ENCODE measurements around the gene KLHDC2.
"Not testable (repeated sequence)": the region's sequence is repeated elsewhere in the genome, so short reads cannot be mapped to it uniquely, and the experiment has no call there.

Gene KLHDC2

GRCh38 chr14:49781040-49781439 is 13.1 kb downstream of the KLHDC2 start:
- DNase-seq (ENCODE audit: low spot score), result not testable (repeated sequence)

- DNase-seq (ENCODE audit: low spot score), result no peak
These were observed 15.6 kb downstream of the KLHDC2 start for GRCh38 chr14:49783394-49784014.

GRCh38 chr14:49786315-49786714 is 18.4 kb downstream of the KLHDC2 start:
- no peak for DNase-seq (ENCODE audit: low spot score)

GRCh38 chr14:49792618-49793017 is 24.7 kb downstream of the KLHDC2 start:
- DNase-seq (ENCODE audit: low spot score), result no peak

GRCh38 chr14:49796025-49796424 is 28.1 kb downstream of the KLHDC2 start:
- no peak for DNase-seq (ENCODE audit: low spot score)

GRCh38 chr14:49808780-49809179 is 40.8 kb downstream of the KLHDC2 start:
- DNase-seq (ENCODE audit: low spot score), result no peak

GRCh38 chr14:49816118-49816517 is 48.2 kb downstream of the KLHDC2 start:
- not testable (repeated sequence) for DNase-seq (ENCODE audit: low spot score)

GRCh38 chr14:49816844-49817243 is 48.9 kb downstream of the KLHDC2 start:
- DNase-seq (ENCODE audit: low spot score), result no peak

- no peak for DNase-seq (ENCODE audit: low spot score)
These were observed 52.2 kb downstream of the KLHDC2 start for GRCh38 chr14:49820176-49820575.

- DNase-seq (ENCODE audit: low spot score), result no peak
These were observed 60.7 kb downstream of the KLHDC2 start for GRCh38 chr14:49828640-49829039.
